ENCODE data around the gene INSYN2A. TPM values are rescaled to one million over a fixed set of nuclear protein-coding genes. Genes with fewer than 3 reads are reported as not detected.

The INSYN2A gene
- polyA plus RNA-seq, 6 donors from 2014 or later: not detected

DNA sequence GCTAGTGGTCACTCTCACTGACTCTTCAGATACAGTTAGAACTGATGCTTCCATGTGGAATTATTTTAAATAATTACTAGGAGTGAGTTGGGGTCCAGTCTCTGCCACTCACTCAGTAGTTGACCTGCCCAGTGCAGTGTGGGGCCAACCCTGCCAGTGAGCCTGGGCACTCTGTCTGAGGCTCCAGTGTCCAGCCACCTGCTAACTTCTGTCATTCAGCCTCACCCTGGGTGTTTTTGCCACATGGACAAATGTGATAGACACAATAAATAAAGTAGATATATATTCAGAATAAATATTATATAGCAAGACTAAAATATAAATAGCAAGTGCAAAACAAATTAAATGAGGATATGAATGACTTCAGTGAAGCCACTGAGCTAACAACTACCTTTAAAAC lies 7.2 kb downstream of the INSYN2A start:
- Mint-ChIP-seq H3K27ac (no peak overlapping the region), H3K36me3 (no peaks in the 10 kb centered on the region), H3K9me3 (peaks cover 0 to 5% (median 0%) of the 10 kb centered on the region in 7 donors), H3K27me3 (peaks cover 8 to 18% (median 16%) of the 10 kb centered on the region in 3 donors), H3K4me1 (no peaks in the 10 kb centered on the region), H3K4me3 (no peak overlapping the region)
- ATAC-seq (ENCODE audit: low read depth in 2 of 2) (no peak), DNase-seq (no peak)

DNA sequence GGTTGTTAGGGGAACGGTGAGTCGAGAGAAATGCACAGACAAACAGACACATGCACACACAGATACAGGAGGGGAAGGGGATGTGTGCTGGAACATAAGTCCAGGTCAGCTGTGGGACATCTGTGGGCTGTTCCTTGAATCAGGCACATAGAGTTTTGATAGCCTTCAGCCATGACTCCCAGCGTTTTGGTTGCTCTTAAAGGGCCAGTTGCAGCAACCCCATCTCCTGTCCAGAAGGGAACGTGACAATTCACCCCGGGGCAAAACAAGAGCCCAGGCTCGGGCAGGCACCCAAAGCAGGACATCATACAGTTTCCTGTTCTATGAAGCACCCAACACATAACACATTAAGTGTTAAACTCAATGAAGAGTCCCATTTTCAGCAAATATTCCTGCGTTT lies 9.6 kb downstream of the INSYN2A start:
- DNase-seq (no peak), ATAC-seq (ENCODE audit: low read depth in 2 of 2) (no peak)
- Mint-ChIP-seq H3K4me3 (no peak overlapping the region), H3K4me1 (no peaks in the 10 kb centered on the region), H3K27me3 (peaks cover 0 to 9% (median 3%) of the 10 kb centered on the region in 3 donors), H3K27ac (no peak overlapping the region), H3K36me3 (no peaks in the 10 kb centered on the region), H3K9me3 (peaks cover 0 to 6% (median 0%) of the 10 kb centered on the region in 7 donors)

DNA sequence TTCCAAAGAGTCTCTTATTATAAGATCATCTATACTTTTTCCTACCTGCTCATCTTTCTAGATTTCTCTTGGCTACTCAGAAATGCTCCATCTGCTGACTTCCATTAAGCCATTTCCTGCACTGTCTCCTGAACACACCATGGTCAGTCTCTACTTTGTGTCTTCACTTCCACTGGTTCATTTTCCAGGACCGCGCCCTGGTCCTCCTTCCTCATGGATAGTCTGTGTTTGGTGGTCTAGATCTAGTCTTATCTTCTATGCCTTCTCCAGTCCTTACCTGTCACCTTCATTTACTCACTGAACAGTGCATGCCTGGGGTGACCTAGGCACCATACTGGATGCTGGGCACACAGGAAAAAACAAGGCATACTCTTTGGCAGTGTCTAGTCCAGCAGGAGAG lies 11.8 kb downstream of the INSYN2A start:
- H3K27ac Mint-ChIP-seq: no peak overlapping the region
- DNase-seq (no peak), ATAC-seq (ENCODE audit: low read depth in 2 of 2) (no peak)
- no peak overlapping the region for H3K4me3 Mint-ChIP-seq
- H3K27me3 Mint-ChIP-seq: peaks cover 0 to 3% (median under 1%) of the 10 kb centered on the region in 3 donors
- no peaks in the 10 kb centered on the region for H3K4me1 Mint-ChIP-seq
- peaks cover 0 to 6% (median 0%) of the 10 kb centered on the region in 7 donors for H3K9me3 Mint-ChIP-seq
- no peaks in the 10 kb centered on the region for H3K36me3 Mint-ChIP-seq

DNA sequence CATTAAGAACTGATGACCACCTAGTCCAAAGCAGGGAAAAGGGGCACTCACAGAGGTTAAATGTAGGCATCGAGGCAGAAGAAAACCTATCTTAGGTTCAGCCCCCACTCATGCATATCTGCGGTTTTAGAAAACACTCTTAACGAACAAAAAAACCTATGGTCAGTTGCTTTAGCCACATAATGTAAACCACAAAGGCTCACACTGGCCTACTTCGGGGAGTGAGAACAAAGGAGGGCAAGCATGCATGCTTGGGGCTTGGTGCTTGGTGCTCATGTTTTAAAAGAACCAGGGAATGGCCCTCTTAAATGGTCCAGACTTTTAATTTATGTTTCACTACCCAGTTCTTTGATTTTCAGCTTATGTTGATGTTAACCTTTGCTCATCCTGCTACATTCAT lies 14.2 kb downstream of the INSYN2A start:
- Mint-ChIP-seq H3K4me1 (no peaks in the 10 kb centered on the region), H3K9me3 (peaks cover 0 to 6% (median 0%) of the 10 kb centered on the region in 7 donors), H3K36me3 (no peaks in the 10 kb centered on the region), H3K27ac (no peak overlapping the region), H3K27me3 (peaks cover 0 to 4% (median 0%) of the 10 kb centered on the region in 3 donors), H3K4me3 (no peak overlapping the region)
- DNase-seq (no peak), ATAC-seq (ENCODE audit: low read depth in 2 of 2) (no peak)

DNA sequence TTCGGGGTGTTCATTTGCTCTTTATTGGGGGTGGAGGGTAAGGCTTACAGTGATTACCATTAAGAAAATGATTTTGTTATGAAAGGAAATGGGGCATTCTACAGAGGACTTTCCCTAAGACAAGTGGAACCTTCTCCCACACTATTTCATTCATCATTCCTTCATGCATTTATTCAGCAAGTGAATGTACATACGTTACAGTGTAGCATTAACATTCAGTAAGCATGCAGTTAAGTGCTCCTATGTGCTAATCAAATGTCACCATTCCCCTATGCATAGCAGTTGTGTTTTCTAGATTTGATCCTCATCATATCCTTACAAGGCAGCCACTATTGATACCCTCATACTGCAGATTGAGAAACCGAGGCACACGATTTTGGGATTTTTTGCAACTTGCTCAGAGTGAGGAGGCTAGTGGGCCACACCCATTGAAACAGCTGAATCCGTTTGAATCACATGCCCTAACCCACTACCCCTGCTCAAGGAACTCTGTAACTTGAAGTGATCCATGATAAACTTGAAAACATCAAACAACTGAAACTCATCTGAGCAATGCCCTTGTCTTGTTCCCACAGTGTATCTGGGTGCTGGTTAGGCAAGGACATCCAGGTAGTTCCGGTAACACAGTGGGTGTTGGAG lies 16.7 kb downstream of the INSYN2A start:
- peaks cover 0 to 4% (median 0%) of the 10 kb centered on the region in 3 donors for H3K27me3 Mint-ChIP-seq
- peaks cover 0 to 6% (median 0%) of the 10 kb centered on the region in 7 donors for H3K9me3 Mint-ChIP-seq
- H3K36me3 Mint-ChIP-seq: no peaks in the 10 kb centered on the region
- DNase-seq: no peak
- no peak overlapping the region for H3K4me3 Mint-ChIP-seq
- ATAC-seq (ENCODE audit: low read depth in 2 of 2): no peak
- H3K27ac Mint-ChIP-seq: no peak overlapping the region
- no peaks in the 10 kb centered on the region for H3K4me1 Mint-ChIP-seq

DNA sequence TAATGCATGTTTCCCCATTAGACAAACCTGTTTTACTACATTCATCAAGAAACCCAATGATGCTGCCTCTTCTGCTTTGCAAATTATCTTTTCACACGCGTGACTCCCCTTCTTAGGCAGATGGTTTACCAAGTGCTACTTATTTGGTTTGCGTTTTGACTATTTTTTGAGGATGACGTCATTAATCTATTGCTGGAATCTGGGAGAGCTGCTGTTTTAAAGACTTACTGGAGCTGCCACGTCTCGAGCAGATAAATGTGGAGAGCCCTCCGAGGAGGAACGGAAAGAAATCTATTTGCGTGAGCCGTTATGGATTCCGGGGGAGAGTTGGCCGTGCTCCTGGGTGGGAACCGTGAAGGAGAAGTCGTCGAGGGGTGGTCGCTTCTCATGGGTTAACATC lies 19.7 kb downstream of the INSYN2A start:
- Mint-ChIP-seq H3K4me1 (no peaks in the 10 kb centered on the region), H3K9me3 (no peaks in the 10 kb centered on the region), H3K27ac (peak overlapping the region in 1 of 6 donors; percentile 30), H3K27me3 (peaks cover 0 to 4% (median 0%) of the 10 kb centered on the region in 3 donors), H3K4me3 (no peak overlapping the region), H3K36me3 (no peaks in the 10 kb centered on the region)
- DNase-seq (no peak), ATAC-seq (ENCODE audit: low read depth in 2 of 2) (no peak)

DNA sequence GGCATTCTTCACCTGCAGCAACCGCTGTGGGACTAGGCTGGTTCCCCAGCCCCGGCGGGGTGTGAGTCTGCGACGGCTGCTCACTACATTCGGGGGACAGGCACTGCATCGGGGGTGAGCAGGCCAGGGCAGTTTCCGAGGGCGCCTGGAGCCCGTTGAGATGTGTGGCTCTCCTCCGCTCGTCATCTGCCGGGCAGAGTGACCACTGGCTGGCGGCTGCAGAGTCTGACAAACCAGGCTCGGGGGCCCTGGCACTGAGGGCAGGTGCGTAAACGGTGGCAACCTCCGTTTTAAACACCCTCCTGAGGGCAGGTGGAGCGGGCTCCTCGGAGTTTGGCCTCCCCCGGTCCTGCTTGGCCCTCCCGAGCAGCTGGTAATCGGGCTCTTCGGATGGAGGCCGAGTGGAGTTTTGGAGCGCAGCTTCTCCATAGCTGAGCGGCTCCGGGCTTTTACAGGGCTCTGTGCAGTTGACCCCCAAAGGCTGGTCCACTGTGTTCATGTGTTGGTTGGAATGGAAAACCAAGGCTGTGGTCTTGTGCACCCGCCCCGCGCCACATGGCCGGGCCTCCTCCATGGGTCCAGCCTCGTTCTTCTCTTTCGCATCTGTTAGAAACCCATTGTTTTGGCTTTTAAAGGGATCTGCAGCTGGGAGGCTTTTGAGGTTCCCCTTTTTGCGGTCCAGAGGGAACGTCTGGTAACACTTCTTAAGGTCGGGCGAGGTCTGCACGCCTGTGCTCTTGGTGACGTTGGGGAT lies 20.9 kb downstream of the INSYN2A start:
- H3K4me3 Mint-ChIP-seq: no peak overlapping the region
- no peak for ATAC-seq (ENCODE audit: low read depth in 2 of 2)
- H3K27me3 Mint-ChIP-seq: peaks cover 0 to 4% (median 0%) of the 10 kb centered on the region in 3 donors
- H3K9me3 Mint-ChIP-seq: no peaks in the 10 kb centered on the region
- no peaks in the 10 kb centered on the region for H3K4me1 Mint-ChIP-seq
- no peak for DNase-seq
- no peaks in the 10 kb centered on the region for H3K36me3 Mint-ChIP-seq
- H3K27ac Mint-ChIP-seq: no peak overlapping the region

DNA sequence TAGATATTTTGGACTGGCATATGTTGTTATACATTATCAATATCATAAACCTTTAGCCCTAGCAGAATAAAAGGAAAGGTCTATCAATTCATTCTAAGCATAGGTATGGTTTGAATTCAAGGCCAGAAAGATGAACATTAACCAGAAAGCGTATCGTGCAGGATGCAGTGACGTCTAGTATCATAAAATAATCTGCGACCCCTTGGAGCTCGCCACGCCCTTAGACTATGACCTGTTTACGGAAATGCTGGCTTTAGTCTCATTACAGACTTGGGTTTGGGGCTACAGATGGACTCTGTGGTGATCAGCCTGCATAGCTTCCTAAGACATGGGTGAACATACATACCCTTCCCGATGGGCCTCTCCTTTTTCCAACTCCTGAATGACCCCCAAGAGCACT lies 21.5 kb downstream of the INSYN2A start:
- no peaks in the 10 kb centered on the region for H3K9me3 Mint-ChIP-seq
- H3K36me3 Mint-ChIP-seq: no peaks in the 10 kb centered on the region
- H3K4me3 Mint-ChIP-seq: no peak overlapping the region
- ATAC-seq (ENCODE audit: low read depth in 2 of 2) (no peak), DNase-seq (no peak)
- H3K27ac Mint-ChIP-seq: no peak overlapping the region
- peaks cover 0 to 4% (median 0%) of the 10 kb centered on the region in 3 donors for H3K27me3 Mint-ChIP-seq
- H3K4me1 Mint-ChIP-seq: no peaks in the 10 kb centered on the region

DNA sequence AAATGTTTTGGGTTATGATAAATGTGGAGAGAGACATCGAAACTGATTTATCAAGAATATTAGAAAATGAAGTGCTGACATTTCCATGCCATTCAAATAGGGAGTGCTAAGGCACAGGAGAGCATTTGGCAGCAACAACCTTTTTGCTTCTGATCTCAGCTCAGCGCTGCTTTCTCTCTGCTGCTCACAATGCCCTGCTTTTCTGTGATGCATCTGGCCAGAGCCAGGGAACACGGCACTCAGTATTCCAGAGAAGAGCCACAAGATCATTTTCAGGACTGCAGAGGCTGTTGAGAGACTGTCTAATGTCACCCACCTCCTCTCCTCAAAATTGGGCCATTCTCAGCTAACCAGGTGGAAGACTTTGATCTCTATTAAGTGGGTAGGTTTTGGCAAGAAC lies 28.1 kb downstream of the INSYN2A start:
- no peak overlapping the region for H3K4me3 Mint-ChIP-seq
- no peaks in the 10 kb centered on the region for H3K36me3 Mint-ChIP-seq
- no peaks in the 10 kb centered on the region for H3K27me3 Mint-ChIP-seq
- no peaks in the 10 kb centered on the region for H3K4me1 Mint-ChIP-seq
- DNase-seq: no peak
- H3K27ac Mint-ChIP-seq: no peak overlapping the region
- H3K9me3 Mint-ChIP-seq: peaks cover 0 to 1% (median 0%) of the 10 kb centered on the region in 7 donors
- ATAC-seq (ENCODE audit: low read depth in 2 of 2): no peak

DNA sequence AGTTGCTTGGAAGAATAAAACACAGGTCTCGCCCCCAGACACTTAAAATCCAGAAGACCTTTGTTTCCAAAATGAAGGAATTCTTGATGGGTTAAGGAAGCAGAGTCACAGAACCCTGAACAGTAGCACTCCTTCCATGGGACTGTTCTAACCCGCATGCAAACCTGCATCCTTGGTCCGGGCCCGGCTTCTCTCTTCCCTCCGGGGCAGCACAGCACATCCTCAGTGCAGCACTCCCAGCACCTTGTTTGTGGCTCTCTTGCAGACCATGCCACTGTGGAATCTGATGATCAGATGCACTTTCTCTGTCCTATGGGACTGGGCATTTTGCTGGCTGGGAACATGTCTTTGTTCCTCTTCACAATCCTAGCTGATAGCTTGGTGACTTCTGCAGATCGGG lies 33.5 kb downstream of the INSYN2A start:
- Mint-ChIP-seq H3K9me3 (peaks cover 0 to 1% (median 0%) of the 10 kb centered on the region in 7 donors), H3K36me3 (no peaks in the 10 kb centered on the region), H3K4me3 (no peak overlapping the region), H3K27me3 (peaks cover 0 to 5% (median 0%) of the 10 kb centered on the region in 3 donors), H3K4me1 (no peaks in the 10 kb centered on the region), H3K27ac (no peak overlapping the region)
- DNase-seq (no peak), ATAC-seq (ENCODE audit: low read depth in 2 of 2) (no peak)

DNA sequence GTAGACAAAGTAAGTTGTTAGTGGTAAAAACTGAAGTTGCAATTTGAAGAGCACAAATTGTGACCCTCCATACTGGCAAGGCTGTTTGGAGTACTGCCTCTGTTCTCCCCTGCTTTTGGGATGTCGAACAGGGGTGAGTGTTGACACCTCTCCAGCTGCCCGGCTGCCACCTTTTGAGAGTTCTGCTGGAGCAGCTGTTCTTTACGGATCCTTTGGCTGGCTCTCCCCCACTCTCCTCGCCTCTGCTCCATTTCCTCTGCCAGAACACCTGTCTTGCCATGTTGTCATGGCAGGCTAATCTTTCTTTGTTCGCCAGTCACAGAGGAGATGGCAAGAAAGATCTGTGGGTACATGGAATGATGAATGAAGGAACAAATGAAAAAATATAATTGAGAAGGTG lies 34.9 kb downstream of the INSYN2A start:
- no peak overlapping the region for H3K4me3 Mint-ChIP-seq
- H3K9me3 Mint-ChIP-seq: peaks cover 0 to 1% (median 0%) of the 10 kb centered on the region in 7 donors
- peaks cover 0 to 5% (median 0%) of the 10 kb centered on the region in 3 donors for H3K27me3 Mint-ChIP-seq
- DNase-seq (no peak), ATAC-seq (ENCODE audit: low read depth in 2 of 2) (no peak)
- H3K4me1 Mint-ChIP-seq: no peaks in the 10 kb centered on the region
- H3K36me3 Mint-ChIP-seq: no peaks in the 10 kb centered on the region
- no peak overlapping the region for H3K27ac Mint-ChIP-seq

DNA sequence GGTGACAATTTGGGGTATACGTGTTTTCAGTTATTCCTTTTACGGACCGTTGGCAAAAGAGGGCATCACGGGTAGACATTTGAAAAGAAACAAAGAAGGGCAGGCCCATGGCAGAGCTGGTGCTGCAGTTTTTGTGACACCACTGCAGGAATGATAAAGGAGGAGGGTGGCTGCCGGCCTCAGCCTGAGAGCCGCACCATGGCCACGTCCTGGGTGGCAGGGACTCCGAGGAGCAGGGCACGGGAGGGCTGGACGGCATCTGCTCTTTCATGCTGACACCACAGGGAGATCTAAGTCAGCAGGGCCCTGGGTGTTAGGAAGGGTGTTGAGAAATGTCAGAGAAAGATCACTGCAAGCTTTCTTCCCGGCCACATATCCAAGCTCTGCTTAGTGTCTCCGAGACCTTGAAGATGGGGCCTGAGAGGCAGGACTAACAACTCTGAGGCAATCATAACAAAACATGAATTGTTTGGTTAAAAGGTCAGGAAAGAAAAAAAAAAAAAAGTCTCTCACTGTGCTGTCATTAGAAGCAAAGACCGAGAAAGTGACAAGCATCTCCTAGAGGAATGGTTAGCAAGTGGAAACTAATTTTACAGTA lies 36.6 kb downstream of the INSYN2A start:
- DNase-seq (no peak), ATAC-seq (ENCODE audit: low read depth in 2 of 2) (no peak)
- peaks cover 0 to 1% (median 0%) of the 10 kb centered on the region in 7 donors for H3K9me3 Mint-ChIP-seq
- H3K4me1 Mint-ChIP-seq: no peaks in the 10 kb centered on the region
- H3K4me3 Mint-ChIP-seq: no peak overlapping the region
- H3K36me3 Mint-ChIP-seq: no peaks in the 10 kb centered on the region
- peaks cover 0 to 5% (median 0%) of the 10 kb centered on the region in 3 donors for H3K27me3 Mint-ChIP-seq
- H3K27ac Mint-ChIP-seq: no peak overlapping the region

DNA sequence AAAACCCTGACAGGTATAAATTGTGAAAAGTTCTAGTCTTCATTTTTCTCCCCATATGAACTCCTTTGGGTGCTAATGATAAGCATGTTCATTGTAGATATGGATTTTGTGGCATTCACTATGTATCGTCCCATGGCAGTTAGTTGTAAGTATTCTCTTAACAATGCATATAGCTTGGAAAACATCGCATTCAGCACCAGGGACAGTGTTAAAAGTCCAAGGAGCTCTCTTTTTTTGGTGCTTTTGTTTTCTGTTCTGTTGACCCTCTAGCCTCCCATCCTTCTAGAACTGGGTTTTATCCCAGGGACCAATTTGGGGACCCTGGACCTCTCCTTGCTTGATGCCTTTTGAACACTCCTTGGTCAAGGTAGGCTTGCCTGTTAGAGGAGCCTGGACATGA lies 37.7 kb downstream of the INSYN2A start:
- H3K4me3 Mint-ChIP-seq: no peak overlapping the region
- H3K4me1 Mint-ChIP-seq: no peaks in the 10 kb centered on the region
- ATAC-seq (ENCODE audit: low read depth in 2 of 2) (no peak), DNase-seq (no peak)
- H3K27me3 Mint-ChIP-seq: peaks cover 0 to 5% (median 0%) of the 10 kb centered on the region in 3 donors
- no peaks in the 10 kb centered on the region for H3K36me3 Mint-ChIP-seq
- H3K27ac Mint-ChIP-seq: no peak overlapping the region
- peaks cover 0 to 1% (median 0%) of the 10 kb centered on the region in 7 donors for H3K9me3 Mint-ChIP-seq

Data from naive B cell (primary cell).